CD4-positive, alpha-beta T cell treated with Interleukin-17A for 4 hours (primary cell): Measurements from ENCODE around the gene TMEM131.
A peak's percentile ranks its signal among the peaks of the same experiment; 100 is the strongest.
"Not testable (repeated sequence)": the region's sequence is repeated elsewhere in the genome, so short reads cannot be mapped to it uniquely, and the experiment has no call there.

Source experiments
- DNase-seq: peaks from one replicate; pipeline ENCODE4 v3.0.0-alpha.2; 2020; ENCODE audit warnings: mixed read lengths

Gene TMEM131

GRCh38 chr2:97910403-97911205 is 85.1 kb downstream of the TMEM131 start:
- DNase-seq: no peak

- no peak for DNase-seq
Measured at GRCh38 chr2:97908208-97908676, 87.5 kb downstream of the TMEM131 start.

DNA sequence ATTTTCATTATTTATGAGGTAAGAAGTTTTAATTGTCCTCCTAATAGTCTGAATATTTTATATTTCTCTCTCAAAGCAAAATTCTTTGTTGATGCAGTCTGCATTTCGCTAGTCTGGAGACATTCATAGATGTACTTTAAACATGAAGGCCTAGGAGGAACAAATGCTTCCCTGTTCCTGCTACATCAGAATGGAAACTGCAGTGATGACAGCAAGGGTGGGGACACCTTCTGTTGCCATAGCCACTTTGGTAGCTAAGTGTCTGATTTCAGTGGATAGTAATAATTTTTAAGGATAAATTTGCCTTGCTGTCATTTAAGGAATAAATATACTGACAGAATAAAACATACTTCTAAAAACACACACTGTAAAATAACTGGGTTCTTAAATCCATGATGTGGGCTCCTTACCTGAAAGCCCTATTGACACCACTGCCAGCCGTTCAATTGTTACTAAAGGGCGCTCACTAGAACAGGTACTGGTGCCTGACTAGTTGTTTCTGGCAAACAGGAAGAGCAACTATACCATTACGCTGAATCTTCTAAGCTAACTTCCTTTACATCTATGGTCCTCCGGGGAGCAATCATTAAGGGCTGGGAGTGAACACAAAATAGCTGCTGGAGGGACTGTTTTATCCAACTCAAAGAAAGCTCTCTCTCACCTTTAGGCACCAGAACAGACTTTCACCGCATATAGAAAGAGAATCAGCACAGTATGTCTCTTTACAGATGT is 88.2 kb downstream of the TMEM131 start:
- no peak for DNase-seq

DNA sequence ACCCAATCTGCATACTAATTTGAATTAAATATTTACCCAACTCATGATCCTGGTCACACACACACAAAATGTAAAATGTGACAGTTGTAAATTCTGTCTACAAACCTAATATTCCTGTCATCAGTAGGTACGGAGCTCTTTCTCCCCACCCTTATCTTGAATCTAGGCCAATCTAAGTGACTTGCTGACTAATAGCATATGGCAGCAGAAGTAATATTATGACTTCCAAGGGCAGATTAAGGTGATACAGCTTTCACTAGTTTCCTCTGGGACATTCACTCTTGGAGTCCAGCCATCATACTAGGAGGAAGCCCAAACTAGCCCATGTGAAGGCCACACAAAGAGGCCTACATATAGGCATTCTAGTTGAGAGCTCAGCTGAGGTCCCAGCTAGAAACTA is 89.4 kb downstream of the TMEM131 start:
- DNase-seq: no peak

DNA sequence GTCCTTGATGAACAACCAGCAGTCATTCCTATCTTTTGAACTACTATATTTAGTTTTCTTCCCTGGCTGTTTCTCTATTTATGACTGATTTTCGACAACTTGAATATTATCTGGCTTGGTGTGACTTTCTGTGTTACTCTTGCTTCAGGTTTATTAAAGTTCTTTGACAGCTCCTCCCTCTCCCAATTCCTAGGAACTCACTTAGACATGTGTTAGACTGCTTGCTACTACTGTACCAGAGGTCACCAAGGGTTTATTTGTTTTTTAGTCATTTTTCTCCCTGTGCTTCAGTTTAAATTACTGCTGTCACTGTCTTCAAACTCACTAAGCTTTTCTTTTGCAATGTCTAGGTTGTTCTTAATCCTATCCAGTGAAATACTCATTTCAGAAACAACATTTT is 90.5 kb downstream of the TMEM131 start:
- DNase-seq: no peak

DNA sequence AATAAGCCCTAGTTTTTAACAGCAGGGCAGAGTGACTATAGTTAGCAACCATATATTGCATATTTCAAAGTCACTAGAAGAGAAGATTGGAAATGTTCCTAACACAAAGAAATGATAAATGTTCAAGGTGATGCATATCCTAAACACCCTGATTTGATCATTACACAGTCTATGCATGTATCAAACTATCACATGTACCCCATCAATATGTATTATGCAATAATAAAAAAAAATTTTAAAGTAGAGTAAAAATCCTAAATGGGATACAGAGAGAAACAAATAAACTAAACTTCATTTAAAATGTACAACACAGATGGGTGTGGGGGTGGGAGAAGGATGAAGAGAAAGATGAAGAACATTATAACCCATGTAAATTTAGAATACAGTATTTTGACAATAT is 93.9 kb downstream of the TMEM131 start:
- no peak for DNase-seq

DNA sequence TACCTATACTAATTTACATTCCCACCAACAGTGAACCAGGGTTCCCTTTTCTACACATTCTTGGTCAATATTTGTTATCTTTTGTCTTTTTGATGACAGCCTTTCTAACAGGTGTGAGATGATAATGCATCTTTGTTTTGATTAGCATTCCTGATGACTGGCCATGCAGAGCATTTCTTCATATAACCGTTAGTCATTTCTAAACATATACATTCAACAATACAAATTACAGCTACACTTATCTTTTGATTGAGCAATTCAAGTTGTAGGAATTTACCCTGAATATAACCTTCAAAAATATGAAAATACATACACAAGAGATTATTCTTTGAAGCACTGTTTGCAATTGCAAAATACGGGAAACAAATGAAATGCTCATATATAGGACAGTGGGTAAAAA is 94.9 kb downstream of the TMEM131 start:
- no peak for DNase-seq

GRCh38 chr2:97893042-97893441 is 102.7 kb downstream of the TMEM131 start:
- DNase-seq: not testable (repeated sequence)

- DNase-seq: no peak
Measured at GRCh38 chr2:97891611-97892010, 104.1 kb downstream of the TMEM131 start.

DNA sequence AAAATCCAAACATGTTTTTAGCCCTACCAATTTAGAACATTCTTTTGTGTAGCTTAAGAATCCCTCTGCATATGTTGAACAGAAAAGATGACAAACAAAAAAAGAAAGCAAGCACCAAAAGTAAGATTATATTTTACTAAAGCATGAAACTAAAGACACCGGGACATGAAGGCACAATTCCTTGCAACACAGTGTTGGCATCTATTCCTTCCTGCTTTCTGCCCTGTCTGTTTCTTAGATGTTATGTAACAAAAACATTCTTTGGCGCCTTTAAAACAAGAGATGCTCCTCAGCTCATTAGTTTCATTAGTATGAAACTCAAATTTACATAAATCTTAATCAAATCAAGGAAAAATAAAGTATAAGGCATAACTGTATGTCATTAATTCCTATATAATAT is 106.6 kb downstream of the TMEM131 start:
- no peak for DNase-seq

- no peak for DNase-seq
Measured at GRCh38 chr2:97885841-97886240, 109.9 kb downstream of the TMEM131 start.

- DNase-seq: no peak
Measured at GRCh38 chr2:97880334-97880733, 115.4 kb downstream of the TMEM131 start.

DNA sequence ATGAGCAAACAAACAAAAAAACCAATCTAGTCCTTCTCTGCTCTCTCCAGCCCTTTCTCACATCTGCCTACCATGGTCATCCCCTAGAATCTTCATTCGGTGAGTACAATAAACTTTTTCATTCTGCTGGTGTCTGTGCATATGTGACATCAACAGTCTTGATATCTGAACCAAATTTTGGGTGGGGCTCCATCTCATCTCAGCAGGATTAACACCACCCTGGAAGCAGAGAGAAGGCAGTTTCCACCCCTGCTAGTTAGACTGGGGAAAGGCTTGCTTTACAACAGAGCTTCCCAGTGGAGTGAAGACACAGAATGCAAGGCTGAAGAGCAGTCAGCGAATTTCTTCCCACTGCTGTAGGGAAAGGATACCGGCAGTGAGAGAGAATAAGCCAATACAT is 116.9 kb downstream of the TMEM131 start:
- DNase-seq: no peak

DNA sequence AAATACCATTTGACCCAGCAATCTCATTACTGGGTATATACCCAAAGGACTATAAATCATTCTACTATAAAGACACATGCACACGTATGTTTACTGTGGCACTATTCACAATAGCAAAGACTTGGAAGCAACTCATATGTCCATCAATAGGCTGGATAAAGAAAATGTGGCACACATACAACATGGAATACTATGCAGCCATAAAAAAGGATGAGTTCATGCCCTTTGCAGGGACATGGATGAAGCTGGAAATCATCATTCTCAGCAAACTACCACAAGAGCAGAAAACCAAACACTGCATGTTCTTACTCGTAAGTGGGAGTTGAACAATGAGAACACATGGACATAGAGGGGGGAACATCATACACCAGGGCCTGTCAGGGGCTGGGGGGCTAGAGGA is 117.4 kb downstream of the TMEM131 start:
- not testable (repeated sequence) for DNase-seq

DNA sequence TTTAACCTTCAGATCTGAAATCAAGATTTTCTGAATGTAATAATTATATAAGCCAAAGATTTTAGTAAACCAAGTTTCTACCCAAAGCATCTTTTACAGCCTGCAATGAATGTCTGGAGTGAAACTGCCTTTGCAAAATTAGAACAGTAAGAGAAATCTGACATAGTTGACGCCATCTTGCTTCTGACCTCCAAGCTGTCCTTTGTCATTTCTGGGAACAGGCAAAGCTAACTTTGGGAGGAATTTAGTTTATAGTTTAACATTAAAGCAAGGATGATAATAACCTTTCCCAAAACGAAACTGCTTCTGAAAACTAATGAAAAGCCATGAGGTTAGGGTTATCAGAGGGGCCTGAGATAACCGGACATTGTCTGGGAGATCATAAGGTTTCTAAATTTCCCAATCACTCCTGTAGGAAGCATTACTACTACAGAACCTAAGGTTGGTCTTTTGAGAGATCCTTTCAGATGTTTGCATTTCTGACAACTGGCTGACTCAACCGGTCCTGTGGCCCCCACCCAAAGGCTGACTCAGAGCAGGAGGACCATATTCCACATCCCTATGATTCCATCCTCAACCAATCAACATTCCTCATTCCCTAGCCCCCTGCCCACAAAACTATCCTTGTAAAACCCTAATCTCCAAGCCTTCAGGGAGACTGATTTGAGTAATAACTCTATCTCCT is 124.5 kb downstream of the TMEM131 start:
- no peak for DNase-seq

DNA sequence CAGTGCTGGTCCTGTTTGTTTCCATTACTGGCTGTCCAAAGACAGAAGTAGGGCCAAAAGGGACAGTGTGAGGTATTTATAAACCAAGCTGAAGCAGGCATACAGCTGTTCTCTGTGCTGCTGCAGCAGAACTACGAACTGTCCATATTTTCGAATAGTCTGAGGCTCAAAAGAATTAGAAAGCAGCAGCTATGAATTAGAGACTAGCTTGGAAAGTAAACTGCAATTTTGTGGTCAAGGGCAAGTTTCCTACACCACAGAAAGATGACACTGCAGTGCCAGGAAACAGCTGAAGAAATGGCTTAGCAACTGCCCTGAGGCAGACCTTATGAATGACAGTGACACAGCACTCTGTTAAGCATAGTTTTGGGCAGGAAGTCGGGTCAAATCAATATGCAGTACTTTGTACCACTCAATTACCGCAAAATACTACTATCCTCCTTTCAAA is 125.3 kb downstream of the TMEM131 start:
- peak; percentile 33 for DNase-seq

DNA sequence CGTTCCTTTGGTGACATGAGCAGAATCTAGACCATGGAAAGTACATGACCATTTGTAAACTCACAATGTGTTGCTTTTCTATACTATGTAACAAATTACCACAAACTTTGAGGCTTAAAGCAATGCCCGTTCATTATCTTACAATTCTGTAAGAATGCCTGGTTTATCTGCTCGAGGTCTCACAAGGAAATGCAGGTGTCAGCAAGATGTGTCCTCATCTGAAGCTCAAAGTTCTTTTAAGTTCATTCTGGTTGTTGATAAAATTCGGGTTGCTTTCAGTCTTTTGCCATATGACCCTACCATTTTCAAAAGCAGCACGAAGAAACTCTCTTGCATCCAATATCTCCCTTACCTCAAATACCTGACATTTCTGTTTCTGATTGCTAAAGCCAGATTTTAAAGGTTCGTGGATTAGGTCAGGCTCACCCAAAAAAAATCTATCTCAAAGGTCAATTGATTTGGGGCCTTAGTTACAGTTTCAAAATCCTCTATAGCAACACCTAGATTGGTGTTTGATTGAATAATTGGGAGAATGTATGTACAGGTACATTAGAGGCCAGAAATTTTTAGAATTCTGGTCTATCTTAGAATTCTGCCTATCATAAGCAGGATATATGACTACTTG is 125.9 kb downstream of the TMEM131 start:
- DNase-seq: no peak

GRCh38 chr2:97868986-97869721 is 126.6 kb downstream of the TMEM131 start:
- no peak for DNase-seq

DNA sequence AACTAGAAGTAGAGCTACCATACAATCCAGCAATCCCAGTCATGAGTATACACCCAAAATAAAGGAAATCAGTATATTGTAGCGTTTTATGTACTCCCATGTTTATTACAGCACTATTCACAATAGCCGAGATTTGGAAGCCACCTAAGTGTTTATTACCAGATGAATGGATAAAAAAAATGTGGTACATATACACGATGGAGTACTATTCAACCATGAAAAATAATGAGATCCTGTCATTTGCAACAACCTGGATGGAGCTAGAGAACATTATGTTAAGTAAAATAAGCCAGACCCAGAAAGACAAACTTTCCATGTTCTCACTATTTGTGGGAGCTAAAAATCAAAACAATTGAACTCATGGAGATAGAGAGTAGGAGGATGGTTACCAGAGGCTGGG is 131.9 kb downstream of the TMEM131 start:
- no peak for DNase-seq

DNA sequence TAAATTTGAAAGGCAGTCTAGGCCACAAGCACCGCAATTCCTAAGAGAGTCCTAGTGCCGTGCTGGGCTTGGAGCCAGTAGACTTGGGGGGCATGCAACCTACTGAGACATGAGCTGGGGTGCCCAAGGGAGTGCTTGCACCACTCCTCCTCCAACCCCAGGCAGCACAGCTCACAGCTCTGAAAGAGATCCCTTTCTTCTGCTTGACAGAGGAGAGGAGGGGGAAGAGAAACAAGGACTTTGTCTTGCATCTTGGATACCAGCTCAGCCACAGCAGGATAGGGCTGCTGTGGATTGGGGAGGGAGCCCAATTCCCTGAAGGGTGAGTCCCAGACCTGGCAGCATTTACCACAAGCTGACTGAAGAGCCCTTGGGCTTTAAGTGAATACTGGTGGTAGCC is 134.6 kb downstream of the TMEM131 start:
- no peak for DNase-seq

DNA sequence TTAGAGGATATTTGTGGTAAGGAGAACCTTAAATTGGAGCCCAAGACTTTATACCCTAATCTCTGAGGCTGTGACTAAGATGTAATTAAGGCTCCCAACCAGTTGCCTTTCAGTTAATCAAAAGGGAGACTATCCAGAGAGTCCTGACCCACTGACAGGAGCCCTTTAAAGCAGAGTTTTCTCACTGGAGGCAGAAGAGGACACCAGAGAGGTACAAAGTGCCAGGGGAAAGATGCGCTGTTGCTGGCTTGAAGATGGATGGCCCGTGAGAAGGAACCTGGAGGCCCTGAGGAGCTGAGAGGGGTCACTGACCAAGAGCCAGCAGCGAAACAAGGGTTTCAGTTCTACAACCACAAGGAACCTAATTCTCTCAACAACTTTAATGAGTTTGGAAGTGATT is 137.3 kb downstream of the TMEM131 start:
- no peak for DNase-seq

GRCh38 chr2:97857553-97857952 is 138.2 kb downstream of the TMEM131 start:
- no peak for DNase-seq
